ENCODE measurements around the gene MYO7B. TPM values are rescaled to one million over a fixed set of nuclear protein-coding genes. Genes with fewer than 3 reads are reported as not detected.

MYO7B gene
- total RNA-seq, 1 donor from 2014 or later, result 0.78 TPM

DNA sequence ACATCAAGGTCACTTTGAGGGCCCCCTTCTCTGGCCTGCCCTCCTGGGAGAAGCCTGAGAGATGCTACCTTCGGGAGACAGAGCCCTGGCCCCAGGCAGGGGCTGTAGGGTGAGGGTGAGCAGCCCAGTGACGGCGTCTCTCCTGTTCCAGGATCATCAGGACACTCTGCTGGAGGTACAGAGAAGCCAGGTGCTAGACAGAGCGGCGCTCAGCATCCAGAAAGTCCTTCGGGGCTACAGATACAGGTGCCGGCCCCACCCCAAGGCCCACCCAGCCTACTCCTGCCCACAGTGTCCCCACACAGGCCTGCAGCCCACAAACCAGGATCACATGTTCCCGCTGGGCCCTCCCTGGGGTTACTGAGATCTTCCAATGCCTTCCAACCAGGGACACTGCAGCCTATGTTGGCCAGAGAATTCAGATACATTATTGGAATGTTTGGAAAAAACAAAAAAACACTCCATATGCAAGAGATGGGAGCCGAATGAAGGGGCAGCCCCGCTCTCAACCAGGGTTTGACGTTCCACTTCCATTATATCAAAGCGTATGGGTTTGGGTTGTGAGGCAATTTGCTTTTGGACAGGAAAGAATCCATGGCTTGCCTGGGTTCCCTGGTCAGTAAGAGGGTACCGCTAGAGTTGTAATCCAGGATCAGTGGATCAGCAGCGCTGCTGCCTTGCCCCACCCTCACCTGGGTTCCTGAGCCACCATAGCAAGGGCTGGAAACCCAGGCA lies 61.0 kb downstream of the MYO7B start:
- intact Hi-C loops (cut with DNase I), result no loop called here
- DNase-seq (ENCODE audit: low spot score), result peak; percentile 27

DNA sequence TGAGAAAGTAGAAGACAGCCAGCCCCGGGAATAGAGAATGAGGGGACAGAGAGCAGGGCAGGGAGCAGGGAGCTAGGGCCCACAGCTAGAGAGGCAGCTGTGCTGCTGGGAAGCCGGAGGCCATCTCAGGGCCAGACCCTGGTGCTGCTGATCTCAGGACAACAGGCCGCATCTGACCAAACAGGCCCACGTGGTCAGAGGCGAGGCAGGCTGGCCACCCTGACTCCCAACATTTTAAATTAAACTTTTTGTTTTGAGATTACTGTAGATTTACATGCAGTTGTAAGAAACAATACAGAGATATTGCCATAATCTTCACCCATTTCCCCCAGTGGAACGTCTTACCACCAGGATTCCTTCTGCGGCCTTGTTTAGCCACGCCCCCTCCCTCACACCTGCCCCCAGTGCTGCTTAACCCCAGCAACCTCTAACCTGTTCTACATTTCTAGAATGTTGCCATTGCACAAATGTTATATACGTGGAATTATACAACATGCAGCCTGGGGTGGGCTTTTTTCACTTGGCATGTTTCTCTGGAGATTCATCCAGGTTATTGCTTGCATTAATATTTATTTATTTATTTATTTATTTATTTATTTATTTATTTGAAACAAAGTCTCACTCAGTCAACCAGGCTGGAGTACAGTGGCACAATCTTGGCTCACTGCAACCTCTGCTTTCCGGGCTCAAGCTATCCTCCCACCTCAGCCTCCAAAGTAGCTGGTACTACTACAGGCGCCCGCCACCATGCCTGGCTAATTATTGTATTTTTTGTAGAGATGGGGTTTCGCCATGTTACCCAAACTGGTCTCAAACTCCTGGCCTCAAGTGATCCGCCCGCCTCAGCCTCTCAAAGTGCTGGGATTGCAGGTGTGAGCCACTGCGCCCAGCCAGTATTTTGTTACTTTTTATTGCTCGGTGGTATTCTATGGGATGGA lies 61.8 kb downstream of the MYO7B start:
- intact Hi-C loops (cut with DNase I), result no loop called here
- DNase-seq (ENCODE audit: low spot score), result peak; percentile 57

DNA sequence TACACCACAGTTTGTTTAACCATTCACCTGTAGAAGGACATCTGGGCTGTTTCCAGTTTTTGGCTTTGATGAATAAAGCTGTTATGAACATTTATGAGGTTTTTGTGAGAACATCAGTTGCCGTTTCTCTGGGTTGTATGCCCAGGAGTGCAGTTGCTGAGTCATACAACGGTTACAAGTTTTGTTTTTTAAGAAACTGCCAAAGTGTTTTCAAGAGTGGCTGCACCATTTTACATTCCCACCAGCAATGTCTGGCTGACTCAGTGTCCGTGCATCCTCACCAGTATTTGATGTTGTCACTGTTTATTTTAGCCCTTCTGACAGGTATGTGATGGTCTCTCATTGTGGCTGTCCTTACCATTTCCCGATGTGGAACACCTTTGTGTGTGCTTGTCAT lies 62.5 kb downstream of the MYO7B start:
- intact Hi-C loops (cut with DNase I), result no loop called here
- DNase-seq (ENCODE audit: low spot score), result no peak

DNA sequence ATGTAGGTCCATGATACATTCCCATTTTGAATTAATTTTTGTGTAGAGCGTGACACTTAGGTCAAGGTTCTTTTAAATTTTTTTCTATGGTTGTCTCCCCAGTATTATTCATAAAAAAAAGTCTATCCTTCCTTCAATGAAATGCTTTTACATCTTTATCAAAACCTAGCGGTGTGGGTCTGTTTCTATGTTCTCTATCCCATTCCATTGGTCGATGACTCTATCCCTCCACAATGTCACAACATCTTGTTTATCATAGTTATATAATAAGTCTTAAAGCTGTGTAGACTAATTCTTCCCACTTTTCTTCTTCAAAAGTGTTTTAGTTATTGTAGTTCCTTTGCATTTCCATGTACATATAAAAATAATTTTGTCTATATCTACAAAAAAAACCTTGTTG lies 63.2 kb downstream of the MYO7B start:
- DNase-seq (ENCODE audit: low spot score), result no peak
- intact Hi-C loops (cut with DNase I), result no loop called here

DNA sequence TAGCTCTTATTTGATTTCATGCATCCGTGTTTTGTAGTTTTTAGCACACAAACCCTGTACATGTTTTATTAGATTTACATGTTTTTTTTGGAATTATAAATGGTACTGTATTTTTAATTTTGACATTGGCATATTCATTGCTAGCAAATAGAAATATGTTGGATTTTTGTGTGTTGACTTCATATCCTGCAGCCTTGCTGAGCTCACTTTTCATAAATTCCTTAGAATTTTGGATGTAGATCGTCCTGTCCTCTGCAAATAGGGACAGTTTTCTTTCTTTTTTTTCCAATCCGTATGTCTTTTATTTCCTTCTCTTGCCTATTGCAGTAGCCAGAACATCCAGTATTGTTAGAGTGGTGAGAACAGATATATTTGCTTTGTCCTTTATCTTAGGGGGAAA lies 63.7 kb downstream of the MYO7B start:
- intact Hi-C loops (cut with DNase I), result no loop called here
- DNase-seq (ENCODE audit: low spot score), result no peak

DNA sequence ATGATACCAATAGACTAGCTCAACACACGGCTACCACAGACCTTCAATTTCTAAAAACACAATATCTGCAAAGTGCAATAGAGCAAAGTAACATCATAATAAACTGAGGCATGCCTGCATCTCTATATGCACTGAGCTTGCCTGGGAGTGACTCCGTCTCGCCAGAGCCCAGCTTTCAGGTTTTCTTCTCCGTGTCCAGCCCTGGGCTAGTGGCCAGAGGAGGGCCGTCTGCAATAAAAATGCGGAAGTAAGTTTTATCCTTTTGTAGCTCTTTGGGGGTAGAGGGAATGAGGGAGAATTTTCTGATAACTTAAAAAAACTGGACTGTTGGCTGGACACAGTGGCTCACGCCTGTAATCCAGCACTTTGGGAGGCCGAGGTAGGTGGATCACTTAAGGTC lies 69.5 kb downstream of the MYO7B start:
- intact Hi-C loops (cut with DNase I), result no loop called here
- peak; percentile 15 for DNase-seq (ENCODE audit: low spot score)

DNA sequence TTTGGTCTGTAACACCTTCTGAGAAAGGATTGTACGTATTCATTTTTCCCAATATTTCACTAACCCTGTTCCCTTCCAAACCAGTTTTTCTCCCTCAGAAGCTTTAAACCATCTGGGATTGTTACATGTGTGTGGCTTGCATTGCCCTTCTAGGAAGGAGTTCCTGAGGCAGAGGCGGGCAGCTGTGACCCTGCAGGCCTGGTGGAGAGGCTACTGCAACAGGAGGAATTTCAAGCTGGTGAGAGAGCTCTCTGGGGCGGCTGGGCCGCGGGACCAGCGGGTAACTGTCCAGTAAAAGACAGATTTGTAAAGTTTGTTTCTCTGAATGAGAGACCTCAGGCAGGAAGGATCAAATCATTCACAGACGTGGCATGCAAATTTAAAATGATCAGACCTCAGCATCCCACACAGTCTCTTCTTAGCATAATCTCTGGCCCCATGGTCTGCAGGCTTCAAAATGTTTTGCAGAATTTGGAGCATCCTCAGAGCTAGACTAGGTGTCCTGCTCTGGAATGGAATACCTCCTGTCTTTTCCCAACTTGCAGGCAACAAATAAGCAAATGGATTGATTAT lies 70.3 kb downstream of the MYO7B start:
- intact Hi-C loops (cut with DNase I), result no loop called here
- peak; percentile 27 for DNase-seq (ENCODE audit: low spot score)

DNA sequence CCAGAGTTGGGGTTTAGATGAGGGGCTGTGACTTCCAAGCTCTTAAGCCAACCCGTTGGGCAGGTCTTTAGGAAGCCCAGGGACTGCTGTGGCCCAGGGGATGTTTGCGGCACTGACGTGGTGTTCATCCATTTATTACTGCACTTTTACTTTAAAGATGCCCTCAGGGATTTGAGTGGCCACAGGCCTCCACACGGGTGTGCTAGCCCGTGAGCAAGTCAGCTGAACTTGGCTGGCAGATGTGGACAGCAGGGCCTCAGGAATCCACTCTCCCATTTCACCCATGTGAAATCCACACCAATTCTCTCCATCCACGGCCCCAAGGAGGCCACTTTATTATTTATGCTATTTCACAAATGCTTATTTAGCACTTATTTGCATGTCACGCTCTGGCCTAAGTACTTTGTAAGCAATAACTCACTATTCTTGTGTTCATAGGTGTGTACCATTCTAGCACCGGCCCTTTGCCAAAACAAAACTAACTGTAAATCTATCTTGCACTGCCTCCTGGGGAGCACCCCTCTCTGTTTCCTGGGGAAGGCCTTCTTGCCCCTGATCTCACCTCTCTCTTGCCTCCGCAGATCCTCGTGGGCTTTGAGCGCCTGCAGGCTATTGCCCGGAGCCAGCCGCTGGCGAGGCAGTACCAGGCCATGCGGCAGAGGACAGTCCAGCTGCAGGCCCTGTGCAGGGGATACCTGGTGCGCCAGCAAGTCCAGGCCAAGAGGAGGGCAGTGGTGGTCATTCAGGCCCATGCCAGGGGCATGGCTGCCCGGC lies 71.3 kb downstream of the MYO7B start:
- peak; percentile 63 for DNase-seq (ENCODE audit: low spot score)
- intact Hi-C loops (cut with DNase I), result no loop called here

DNA sequence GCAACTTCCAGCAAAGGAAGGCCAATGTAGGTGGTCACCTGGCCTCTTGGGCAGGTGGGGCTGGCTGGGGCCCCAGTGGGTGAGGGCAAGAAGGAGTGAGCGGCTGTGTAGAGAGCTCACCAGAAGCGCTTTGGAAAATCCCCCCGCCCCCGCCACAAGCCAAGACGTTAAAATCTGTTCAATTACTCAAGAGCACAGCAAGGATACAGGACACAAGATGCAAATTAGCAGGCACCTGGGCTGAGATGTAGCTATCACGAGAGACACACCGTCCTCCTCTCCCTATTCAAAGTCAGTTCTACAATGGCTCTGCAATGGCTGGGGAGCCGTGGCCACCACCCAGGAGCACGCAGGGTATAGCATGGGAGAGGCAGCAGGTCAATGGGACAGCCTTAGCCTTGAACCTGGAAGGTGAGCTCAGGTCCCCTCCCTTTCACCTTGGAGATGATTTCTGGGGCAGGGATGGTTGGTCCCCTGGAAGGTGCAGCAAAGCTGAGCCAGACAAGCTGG lies 72.0 kb downstream of the MYO7B start:
- intact Hi-C loops (cut with DNase I), result no loop called here
- no peak for DNase-seq (ENCODE audit: low spot score)

DNA sequence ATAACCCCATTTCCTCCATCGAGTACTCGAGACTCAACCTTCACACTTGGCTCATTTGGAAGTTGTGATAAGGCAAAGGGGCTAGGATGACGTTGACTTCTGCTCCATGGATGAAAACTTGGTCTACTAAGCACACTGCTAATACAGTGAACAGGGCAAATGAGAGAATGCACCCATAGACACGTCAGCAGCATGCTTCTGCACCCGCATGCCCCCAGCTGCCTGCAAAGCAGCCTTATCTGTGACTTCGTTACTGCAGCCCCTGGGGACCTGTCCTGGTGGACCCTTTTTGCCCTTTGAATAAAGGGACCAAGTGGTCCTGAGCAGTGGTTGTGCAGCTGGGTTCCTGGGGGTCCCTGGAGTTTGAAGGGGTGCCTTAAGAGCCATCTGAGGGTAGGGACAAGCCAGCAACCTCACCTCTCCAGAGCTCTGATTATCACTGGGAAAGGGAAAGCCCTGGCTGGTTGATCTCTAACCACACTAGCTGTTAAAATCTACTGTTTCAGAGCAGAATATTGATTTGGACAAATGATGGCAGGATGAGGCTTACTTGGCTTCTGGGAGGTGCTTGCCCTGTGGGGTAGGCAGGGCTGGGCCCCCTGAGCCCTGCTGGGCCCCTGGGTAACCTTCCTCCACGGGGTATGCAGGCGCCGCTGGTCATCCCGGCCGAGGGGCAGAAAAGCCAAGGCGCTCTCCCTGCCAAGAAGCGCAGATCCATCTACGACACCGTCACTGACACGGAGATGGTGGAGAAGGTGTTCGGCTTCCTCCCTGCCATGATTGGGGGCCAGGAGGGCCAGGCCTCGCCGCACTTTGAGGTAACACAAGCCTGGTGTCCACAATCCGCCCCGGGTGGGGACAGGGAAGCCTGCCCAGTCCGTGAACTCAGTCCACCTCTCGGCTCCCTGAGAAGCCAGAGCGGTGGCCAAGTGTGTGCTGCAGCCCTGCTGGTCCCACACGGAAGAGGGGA lies 72.9 kb downstream of the MYO7B start:
- DNase-seq (ENCODE audit: low spot score), result peak; percentile 41

DNA sequence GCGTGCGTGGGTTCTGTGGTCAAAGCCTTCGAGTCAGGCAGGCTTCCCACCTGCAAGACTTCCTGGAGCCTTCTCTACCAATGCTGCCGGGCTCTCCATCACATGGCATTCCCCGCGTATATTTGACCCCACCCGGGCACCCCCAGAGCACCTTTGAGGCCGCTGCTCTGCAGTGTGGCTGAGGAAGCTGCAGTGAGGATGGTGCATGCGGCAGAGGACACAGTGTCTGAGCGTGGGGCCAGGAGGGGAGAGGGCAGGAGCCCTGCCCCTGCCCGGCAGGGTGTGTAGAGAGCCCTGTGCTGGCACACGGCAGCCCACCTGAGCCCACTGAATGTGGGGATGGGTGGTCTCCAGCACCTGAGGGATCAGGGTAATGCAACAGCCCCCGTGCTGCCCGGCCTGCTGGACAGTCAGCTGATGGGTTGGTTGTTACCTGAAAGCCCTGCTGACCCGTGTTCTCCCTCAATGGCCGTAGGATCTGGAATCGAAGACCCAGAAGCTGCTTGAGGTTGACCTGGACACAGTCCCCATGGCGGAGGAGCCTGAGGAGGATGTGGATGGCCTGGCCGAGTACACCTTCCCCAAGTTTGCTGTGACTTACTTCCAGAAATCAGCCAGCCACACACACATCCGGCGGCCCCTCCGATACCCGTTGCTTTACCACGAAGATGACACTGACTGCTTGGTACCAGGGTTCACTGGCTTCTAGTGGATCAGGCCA lies 73.7 kb downstream of the MYO7B start:
- DNase-seq (ENCODE audit: low spot score), result peak; percentile 71
- intact Hi-C loops (cut with DNase I), result no loop called here

More for the DNA sequence above, 72.9 kb downstream of the MYO7B start:
- intact Hi-C loops (cut with DNase I), result no loop called here

DNA sequence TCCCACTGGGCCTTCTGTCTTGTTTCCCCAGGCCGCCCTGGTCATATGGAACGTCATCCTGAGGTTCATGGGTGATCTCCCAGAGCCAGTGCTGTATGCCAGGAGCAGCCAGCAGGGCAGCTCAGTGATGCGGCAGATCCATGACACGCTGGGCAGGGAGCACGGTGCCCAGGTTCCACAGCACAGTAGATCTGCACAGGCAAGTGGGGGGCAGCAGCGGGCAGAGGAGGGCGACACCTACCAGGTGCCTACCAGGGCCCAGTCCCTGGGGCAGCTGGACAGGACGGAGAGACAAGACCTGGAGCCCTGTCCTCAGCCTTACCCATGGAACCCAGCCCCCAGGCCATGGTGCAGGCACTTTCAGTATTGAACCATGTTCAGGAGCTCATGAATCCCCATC lies 74.3 kb downstream of the MYO7B start:
- intact Hi-C loops (cut with DNase I), result no loop called here

DNA sequence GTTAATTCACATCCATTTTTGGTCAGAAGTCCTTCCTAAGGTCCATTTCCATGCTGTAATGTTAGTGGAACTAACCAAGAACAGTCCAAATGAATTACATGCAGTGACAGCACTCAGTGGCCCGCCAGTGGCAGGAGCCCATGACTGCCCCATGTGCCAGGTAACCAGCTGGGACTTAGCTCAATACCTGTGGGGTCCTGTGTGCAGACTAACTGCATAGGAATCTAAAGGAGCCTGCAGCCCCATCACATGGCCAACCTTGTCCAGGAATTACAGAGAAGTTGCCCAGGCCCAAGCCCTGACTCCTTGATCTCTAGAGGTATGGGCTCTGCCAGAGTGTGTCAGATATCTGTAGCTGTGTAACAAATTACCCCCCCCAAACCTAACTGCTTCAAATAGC lies 75.1 kb downstream of the MYO7B start:
- intact Hi-C loops (cut with DNase I), result no loop called here
- peak; percentile 46 for DNase-seq (ENCODE audit: low spot score)

More for the DNA sequence above, 74.3 kb downstream of the MYO7B start:
- peak; percentile 44 for DNase-seq (ENCODE audit: low spot score)

DNA sequence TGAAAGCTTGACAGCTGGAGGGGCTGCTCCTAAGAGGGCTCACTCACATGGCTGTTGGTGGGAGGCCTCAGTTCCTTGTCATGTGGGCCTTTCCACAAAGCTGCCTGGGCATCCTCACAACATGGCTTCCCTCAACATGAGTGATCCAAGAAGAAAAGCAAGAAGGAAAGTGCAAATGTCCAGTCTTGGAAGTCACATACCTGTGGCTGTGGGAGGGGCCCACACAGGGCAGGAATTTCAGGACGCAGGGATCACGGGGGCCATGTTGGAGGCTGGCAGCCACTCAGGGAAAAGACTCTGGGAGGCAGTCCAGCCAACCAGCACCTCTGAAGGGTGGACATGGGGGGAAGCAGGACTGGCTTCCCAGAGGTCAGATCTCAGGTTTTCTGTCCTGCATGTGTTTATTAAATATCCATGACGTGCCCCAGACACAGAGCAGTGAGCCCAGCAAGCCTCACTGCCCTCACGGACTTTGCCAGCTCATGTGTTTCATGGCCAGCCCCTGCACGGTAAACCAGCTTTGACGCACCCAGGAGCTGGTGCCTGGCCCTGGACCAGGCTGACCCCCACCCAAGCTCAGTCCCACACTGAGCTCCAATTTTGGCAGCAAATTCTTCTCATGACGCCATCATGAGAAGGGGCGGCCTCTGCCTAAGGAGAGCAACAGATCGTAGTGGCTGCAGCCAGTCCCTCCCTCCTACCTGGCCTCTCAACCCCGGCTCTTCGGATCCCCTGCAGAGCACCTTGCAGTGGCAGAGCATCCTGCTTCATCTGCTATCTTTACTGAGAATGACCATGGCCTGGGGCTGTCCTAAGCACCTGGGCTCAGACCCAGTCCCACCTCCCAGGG lies 75.8 kb downstream of the MYO7B start:
- intact Hi-C loops (cut with DNase I), result no loop called here
- DNase-seq (ENCODE audit: low spot score), result peak; percentile 47

DNA sequence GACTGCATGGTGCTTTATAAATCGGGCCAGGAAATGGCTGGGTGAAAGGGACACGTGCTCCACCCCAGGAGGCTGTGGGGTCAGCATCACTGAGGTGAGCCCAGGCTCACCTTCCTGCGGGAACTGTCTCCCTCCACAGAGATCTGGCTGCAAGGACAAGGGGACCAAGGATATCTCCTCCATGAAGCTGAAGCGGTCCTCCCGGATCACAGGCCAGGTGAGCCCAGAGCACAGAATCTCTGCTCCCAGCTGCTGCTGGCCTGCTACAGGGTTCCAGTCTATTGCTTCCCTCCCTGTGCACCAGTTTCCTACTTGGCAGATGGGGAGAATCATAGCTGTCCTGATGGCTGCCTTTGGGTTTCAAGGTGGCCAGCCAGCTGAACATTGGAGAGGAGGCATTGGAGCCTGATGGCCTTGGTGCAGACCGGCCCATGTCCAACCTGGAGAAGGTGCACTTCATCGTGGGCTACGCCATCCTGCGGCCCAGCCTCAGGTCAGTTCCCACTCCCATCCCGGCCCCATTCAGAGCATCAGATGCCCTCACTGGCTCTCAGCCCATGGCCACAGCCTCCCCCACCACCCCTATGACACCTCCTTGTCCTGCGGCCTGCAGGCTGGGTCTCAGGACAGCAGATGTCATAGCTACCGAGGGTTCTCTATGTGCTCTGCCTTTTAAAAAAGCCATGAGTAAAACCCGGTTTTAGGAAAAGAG lies 76.8 kb downstream of the MYO7B start:
- DNase-seq (ENCODE audit: low spot score), result peak; percentile 35

DNA sequence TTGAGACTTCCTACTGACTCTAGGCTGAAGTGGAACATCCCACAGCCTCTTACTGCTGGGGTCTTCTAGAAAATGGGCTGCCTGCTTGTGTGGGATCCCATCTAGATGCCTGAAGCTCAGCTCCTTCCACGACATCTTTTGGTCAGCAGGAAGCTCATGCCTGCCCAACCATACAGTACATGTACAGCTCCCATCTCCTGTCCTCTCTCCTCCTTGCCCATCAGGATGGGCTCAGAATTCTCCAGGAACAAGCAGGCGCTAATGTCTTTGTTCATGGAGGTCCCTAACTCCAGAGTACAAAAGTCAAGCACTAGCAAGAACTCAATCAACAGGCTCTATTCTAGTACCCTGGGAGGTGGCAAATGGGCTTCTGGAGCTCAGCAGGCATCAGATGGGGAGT lies 78.8 kb downstream of the MYO7B start:
- peak; percentile 55 for DNase-seq (ENCODE audit: low spot score)
- intact Hi-C loops (cut with DNase I), result no loop called here

More for the DNA sequence above, 76.8 kb downstream of the MYO7B start:
- intact Hi-C loops (cut with DNase I), result no loop called here

Measured in cardiac septum (tissue), 1 donor.